Astrocyte (in vitro differentiated cells and primary cell): ENCODE data around the gene SMPDL3A.

Source experiments
- CTCF ChIP-seq: IDR thresholded peaks from 2 replicates; pipeline ENCODE4 v1.5.1; 2011; ENCODE audit warnings: low read depth, mild to moderate bottlenecking, inconsistent platforms, low read length, moderate library complexity; ENCODE audit not compliant: insufficient read depth
- EZH2 ChIP-seq: IDR thresholded peaks from 2 replicates; pipeline ENCODE4 v1.6.1; 2012; ENCODE audit warnings: mild to moderate bottlenecking, low read length, inconsistent platforms; ENCODE audit not compliant: insufficient read depth

GRCh38 chr6:122787721-122788120 lies 1.3 kb upstream of the SMPDL3A start:
- no peak for TF ChIP-seq EZH2
- no peak for TF ChIP-seq CTCF
